Neural crest cell (in vitro differentiated cells): ENCODE measurements around the gene KHNYN. TPM values are rescaled to one million over a fixed set of nuclear protein-coding genes. Genes with fewer than 3 reads are reported as not detected.

Experiments
- DNase-seq: peaks from one replicate; pipeline ENCODE4 v3.0.0; 2021; ENCODE audit warnings: low read depth, mixed read lengths, low spot score
- H3K27ac Mint-ChIP-seq: one replicate; pipeline ENCODE4 v1.8.0; 2021; ENCODE audit warnings: mild to moderate bottlenecking, mixed read lengths; ENCODE audit not compliant: unreplicated experiment
- H3K27me3 Mint-ChIP-seq: 2 replicates; pipeline ENCODE4 v1.8.0; 2021; ENCODE audit warnings: low read depth, mild to moderate bottlenecking, mixed read lengths
- H3K36me3 Mint-ChIP-seq: 2 replicates; pipeline ENCODE4 v1.8.0; 2021; ENCODE audit warnings: low read depth, mild to moderate bottlenecking, mixed read lengths
- H3K4me1 Mint-ChIP-seq: 2 replicates; pipeline ENCODE4 v1.8.0; 2021; ENCODE audit warnings: mixed read lengths
- H3K4me3 Mint-ChIP-seq: one replicate; pipeline ENCODE4 v1.8.0; 2021; ENCODE audit warnings: mild to moderate bottlenecking, mixed read lengths
- H3K9me3 Mint-ChIP-seq: 2 replicates; pipeline ENCODE4 v1.8.0; 2021; ENCODE audit warnings: mixed read lengths
- CTCF ChIP-seq: fragments of 200-600 bp; sonication (generic); conservative IDR thresholded peaks from 2 replicates; pipeline ENCODE4 v1.5.0; 2021; ENCODE audit warnings: antibody characterized with exemption, mild to moderate bottlenecking
- total RNA-seq: library from RNA; stranded (reverse); gene quantifications from 2 replicates; pipeline ENCODE4 v1.2.1, GENCODE V29; 2021

The KHNYN gene
- total RNA-seq, 1 donor from 2014 or later = 49.3 TPM

GRCh38 chr14:24392325-24393091 lies 37.2 kb upstream of the KHNYN start:
- no peak for DNase-seq
- Mint-ChIP-seq H3K4me1 (no peaks in the 10 kb centered on the region), H3K9me3 (no peaks in the 10 kb centered on the region), H3K4me3 (no peak overlapping the region), H3K36me3 (no peaks in the 10 kb centered on the region), H3K27ac (no peak overlapping the region), H3K27me3 (peaks cover 26% of the 10 kb centered on the region)
- TF ChIP-seq CTCF = no peak

- H3K27me3 Mint-ChIP-seq = peaks cover 13% of the 10 kb centered on the region
- H3K4me1 Mint-ChIP-seq = peaks cover 3% of the 10 kb centered on the region
- no peak for DNase-seq
- no peaks in the 10 kb centered on the region for H3K36me3 Mint-ChIP-seq
- no peak overlapping the region for H3K27ac Mint-ChIP-seq
- H3K4me3 Mint-ChIP-seq = no peak overlapping the region
- no peaks in the 10 kb centered on the region for H3K9me3 Mint-ChIP-seq
- no peak for TF ChIP-seq CTCF
Observed at GRCh38 chr14:24394275-24394674, 35.5 kb upstream of the KHNYN start.

- Mint-ChIP-seq H3K27me3 (peaks cover 9% of the 10 kb centered on the region), H3K27ac (no peak overlapping the region), H3K4me3 (no peak overlapping the region), H3K9me3 (no peaks in the 10 kb centered on the region), H3K4me1 (peaks cover 8% of the 10 kb centered on the region), H3K36me3 (no peaks in the 10 kb centered on the region)
- no peak for DNase-seq
- TF ChIP-seq CTCF = no peak
Observed at GRCh38 chr14:24395609-24396582, 33.9 kb upstream of the KHNYN start.

- Mint-ChIP-seq H3K27ac (no peak overlapping the region), H3K27me3 (no peaks in the 10 kb centered on the region), H3K36me3 (no peaks in the 10 kb centered on the region), H3K9me3 (no peaks in the 10 kb centered on the region), H3K4me1 (peaks cover 13% of the 10 kb centered on the region), H3K4me3 (peak overlapping the region; percentile 63)
- no peak for DNase-seq
- TF ChIP-seq CTCF = no peak
Observed at GRCh38 chr14:24397639-24398292, 32.0 kb upstream of the KHNYN start.

GRCh38 chr14:24398293-24398652 lies 31.5 kb upstream of the KHNYN start:
- Mint-ChIP-seq H3K4me1 (peaks cover 13% of the 10 kb centered on the region), H3K4me3 (peak overlapping the region; percentile 63), H3K9me3 (no peaks in the 10 kb centered on the region), H3K36me3 (no peaks in the 10 kb centered on the region), H3K27me3 (no peaks in the 10 kb centered on the region), H3K27ac (no peak overlapping the region)
- TF ChIP-seq CTCF = no peak
- no peak for DNase-seq
